Measurements from ENCODE around the gene CTXND1. TPM values are rescaled to one million over a fixed set of nuclear protein-coding genes. Genes with fewer than 3 reads are reported as not detected.
A peak's percentile ranks its signal among the peaks of the same experiment; 100 is the strongest.

The CTXND1 gene
- polyA plus RNA-seq, 2 of the 4 experiments (the other 2 are of a cell fraction): not detected

DNA sequence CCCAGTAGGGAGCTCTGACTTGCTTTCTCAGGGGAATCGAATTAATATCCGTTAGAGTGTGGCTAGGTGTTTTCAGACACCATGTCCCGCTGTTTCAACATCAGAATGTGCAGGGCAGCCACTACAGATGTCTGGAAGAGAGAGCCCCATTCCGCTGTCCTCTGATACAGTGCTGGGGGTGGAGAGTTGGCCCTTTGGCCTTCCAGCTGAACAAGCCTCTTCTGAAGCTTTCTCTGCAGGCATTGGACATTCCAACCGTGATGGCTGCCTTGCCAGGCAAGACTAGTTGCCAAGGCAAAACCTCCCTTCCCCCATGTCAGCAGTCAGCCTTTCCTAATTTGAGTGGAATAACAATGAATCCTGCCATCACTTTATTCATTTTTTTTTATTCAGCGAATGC is 97.7 kb downstream of the CTXND1 start:
- ATAC-seq: no peak
- no peak for TF ChIP-seq RNF2 (IDR thresholded peaks at IDR 0.05; ENCODE audit: borderline replicate concordance, low read depth)
- TF ChIP-seq HOXA7 (CRISPR knock-in tag; IDR thresholded peaks at IDR 0.05): no peak
- TF ChIP-seq CBX2 (IDR thresholded peaks at IDR 0.05; ENCODE audit: borderline replicate concordance, low read depth): no peak
- no peak for TF ChIP-seq HEYL (CRISPR knock-in tag; IDR thresholded peaks at IDR 0.05)
- TF ChIP-seq CBX8 (IDR thresholded peaks at IDR 0.05): no peak
- no peak for TF ChIP-seq TP53 (CRISPR knock-in tag; IDR thresholded peaks at IDR 0.05)
- TF ChIP-seq NFE2L2 (conservative IDR thresholded peaks at IDR 0.05; ENCODE audit: low read length): no peak
- peaks cover 11% of the 10 kb centered on the region; the same call in 2 of the 3 replicates for H3K4me1 ChIP-seq
- H3K27ac ChIP-seq: no peak overlapping the region
- POLR2A ChIA-PET: interaction anchor here (1.2 kb wide), 2 partner anchors 19 to 231 kb away, joined by 3 to 4 read pairs; no protein-coding TSS in a partner anchor
- CTCF ChIA-PET: interaction anchor here (0.9 kb wide), 1 partner anchor 18 kb away, joined by 5 read pairs; no protein-coding TSS in a partner anchor
- H3K4me2 ChIP-seq: no peak overlapping the region
- FAIRE-seq: no peak
- H3K9me3 ChIP-seq: no peaks in the 10 kb centered on the region
- WGBS (ENCODE audit: missing lambda C conversion rate): 86% methylated on average over 6 of the region's 6 CpGs
- no peak for DNase-seq (ENCODE audit: low read depth in 1 of 2, low spot score in 1 of 2)
- no peak overlapping the region for H3K4me3 ChIP-seq

DNA sequence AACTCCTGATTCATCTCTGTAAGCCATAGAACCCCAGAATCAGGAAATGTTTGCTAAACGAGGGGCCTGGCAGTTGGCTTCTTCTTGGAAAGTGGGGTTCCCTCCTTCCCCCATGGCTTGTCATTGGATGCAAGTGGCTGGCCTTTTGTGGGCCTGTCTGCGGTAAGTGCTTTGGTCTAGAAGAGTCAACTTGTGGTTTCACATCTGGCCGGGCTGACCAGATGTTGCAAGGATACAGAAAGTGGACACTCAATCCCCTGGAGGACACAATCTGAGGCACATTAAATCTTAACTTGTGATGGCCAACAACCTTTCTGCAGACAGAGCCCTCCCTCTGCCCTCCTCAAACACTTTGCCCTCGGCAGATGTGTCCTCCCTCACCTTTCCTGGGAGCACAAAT is 98.1 kb downstream of the CTXND1 start:
- CTCF ChIA-PET: interaction anchor here (0.7 to 0.9 kb wide), 2 partner anchors 19 to 30 kb away, joined by 3 to 5 read pairs; no protein-coding TSS in a partner anchor
- 90% methylated on average over 4 of the region's 4 CpGs for WGBS (ENCODE audit: missing lambda C conversion rate)
- peaks cover 11% of the 10 kb centered on the region; the same call in 2 of the 3 replicates for H3K4me1 ChIP-seq
- no peak overlapping the region; the same call in 2 of the 3 replicates for H3K4me3 ChIP-seq
- ATAC-seq: no peak
- TF ChIP-seq NR3C1 (IDR thresholded peaks at IDR 0.05): no peak
- TF ChIP-seq FOXS1 (CRISPR knock-in tag; IDR thresholded peaks at IDR 0.05): no peak
- TF ChIP-seq ZC3H11A (IDR thresholded peaks at IDR 0.05): no peak
- TF ChIP-seq JUNB (IDR thresholded peaks at IDR 0.05): no peak
- no peak for TF ChIP-seq MYC (IDR thresholded peaks at IDR 0.05; ENCODE audit: borderline replicate concordance, low read length)
- TF ChIP-seq EHMT2 (IDR thresholded peaks at IDR 0.05; ENCODE audit: low read depth): no peak
- no peak for TF ChIP-seq RCOR1 (IDR thresholded peaks at IDR 0.05; ENCODE audit: low read depth, low read length)
- TF ChIP-seq FOSB (CRISPR knock-in tag; IDR thresholded peaks at IDR 0.05): no peak
- peak overlapping the region; percentile 76 for H3K4me2 ChIP-seq
- FAIRE-seq: no peak
- H3K9me3 ChIP-seq: no peaks in the 10 kb centered on the region
- POLR2A ChIA-PET: interaction anchor here (1.2 kb wide), 2 partner anchors 19 to 230 kb away, joined by 3 to 4 read pairs; no protein-coding TSS in a partner anchor
- H3K27ac ChIP-seq: no peak overlapping the region
- no peak for DNase-seq (ENCODE audit: low read depth in 1 of 2, low spot score in 1 of 2)

DNA sequence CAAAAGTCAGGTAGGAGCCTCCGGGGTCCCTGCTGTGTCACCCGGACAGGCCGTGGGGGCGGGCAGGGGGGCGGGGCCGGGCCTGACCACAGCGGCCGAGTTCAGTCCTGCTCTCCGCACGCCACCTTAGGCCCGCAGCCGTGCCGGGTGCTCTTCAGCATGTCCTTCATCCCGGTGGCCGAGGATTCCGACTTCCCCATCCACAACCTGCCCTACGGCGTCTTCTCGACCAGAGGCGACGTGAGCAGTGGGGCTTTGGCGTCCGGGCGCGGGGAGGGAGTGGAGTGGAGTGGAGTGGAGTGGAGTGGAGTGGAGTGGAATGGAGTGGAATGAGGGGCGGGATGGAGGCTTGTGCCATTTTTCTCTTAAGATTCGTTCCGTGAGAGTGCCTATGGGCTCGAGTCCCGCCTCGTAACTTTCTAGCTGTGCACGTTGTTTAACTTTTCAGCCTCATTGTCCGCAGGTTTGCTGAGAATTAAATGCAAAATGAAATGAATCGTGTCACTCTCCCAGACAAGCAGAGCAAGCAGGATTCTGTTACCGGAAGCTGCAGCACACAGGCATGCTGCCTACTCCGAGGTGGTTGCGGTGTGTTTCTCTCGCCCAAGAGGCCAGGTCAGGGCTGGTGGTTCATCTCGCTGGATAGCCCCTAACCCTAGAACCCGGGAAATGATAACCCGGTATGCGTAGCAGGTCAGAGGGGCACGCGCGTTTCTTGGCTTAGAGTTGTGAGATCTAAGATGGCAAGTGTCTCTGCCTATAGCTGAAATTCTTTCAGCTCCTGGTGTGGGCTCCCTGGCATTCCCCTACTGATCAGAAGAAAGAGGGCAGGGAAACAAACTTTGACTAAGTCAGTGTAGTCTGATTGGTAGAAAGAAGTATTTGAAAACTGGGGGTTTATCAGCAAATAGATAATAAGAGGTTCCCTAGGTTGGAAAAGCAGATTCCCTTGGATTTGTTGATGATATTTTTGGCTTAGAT is 98.8 kb downstream of the CTXND1 start, which contains the start of gene FAH:
Gene FAH (plus strand): TSS at position 104 of the 981 bp plus-strand sequence. CDS start 56 bp downstream, at position 160.
- ChIA-PET POLR2A (interaction anchor here (0.8 to 1.2 kb wide), 3 partner anchors 9 to 230 kb away, joined by 3 to 4 read pairs (median 3); no protein-coding TSS in a partner anchor), CTCF (interaction anchor here (0.7 kb wide), 1 partner anchor 31 kb away, joined by 3 read pairs; no protein-coding TSS in a partner anchor)
- no peaks in the 10 kb centered on the region for H3K9me3 ChIP-seq
- 47% methylated on average over 24 of the region's 45 CpGs for WGBS (ENCODE audit: missing lambda C conversion rate)
- DNase-seq (ENCODE audit: low read depth in 1 of 2, low spot score in 1 of 2): no peak
- H3K27ac ChIP-seq: peak within 1 kb of the TSS; percentile 78 to 92
- no peak for TF ChIP-seq EHF (CRISPR knock-in tag; IDR thresholded peaks at IDR 0.05)
- TF ChIP-seq, protein P1, sequence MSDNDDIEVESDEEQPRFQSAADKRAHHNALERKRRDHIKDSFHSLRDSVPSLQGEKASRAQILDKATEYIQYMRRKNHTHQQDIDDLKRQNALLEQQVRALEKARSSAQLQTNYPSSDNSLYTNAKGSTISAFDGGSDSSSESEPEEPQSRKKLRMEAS (IDR thresholded peaks at IDR 0.05): peak; percentile 56; the same call in 1 of the 2 replicates
- 0 out of 2 replicates have a peak, but pooled peaks have one; percentile 40 for TF ChIP-seq PHF8 (IDR thresholded peaks at IDR 0.05; ENCODE audit: borderline replicate concordance, low read depth)
- TF ChIP-seq JUNB (IDR thresholded peaks at IDR 0.05): no peak
- TF ChIP-seq JUN (IDR thresholded peaks at IDR 0.05): peak in 1 of 2 experiments; percentile 50; a peak in 1 of 5 replicates
- TF ChIP-seq POLR2A (IDR thresholded peaks at IDR 0.05; ENCODE audit: low read length): peak; percentile 52
- FAIRE-seq: no peak
- H3K4me1 ChIP-seq: peaks cover 11% of the 10 kb centered on the region; the same call in 2 of the 3 replicates
- ATAC-seq: peak; percentile 82 to 94
- peak within 1 kb of the TSS; percentile 66 for H3K4me3 ChIP-seq
- peak within 1 kb of the TSS; percentile 82 for H3K4me2 ChIP-seq
